GM12878 (cell line): Measurements from ENCODE around the gene FGFRL1. TPM values are rescaled to one million over a fixed set of nuclear protein-coding genes. Genes with fewer than 3 reads are reported as not detected.

Experiments used
- ATAC-seq: fragments of 200-7000 bp; cut with Tn5 transposase; 3 replicates; pipeline ENCODE4 v1.9.1; 2020; ENCODE audit warnings: mild to moderate bottlenecking, moderate library complexity
- BruUV-seq: library from RNA; stranded (reverse); fragments of 400-500 nt; replicated peaks from 2 replicates; lab custom pipeline; 2021; lab: Mats Ljungman, UMichigan
- CTCF ChIA-PET: fragments of 300-600 bp; sonication (Branson Sonifier 250); formaldehyde crosslinking; extraction: SDS; loops from one replicate; lab custom pipeline; 2021; ENCODE audit warnings: inconsistent platforms; lab: Yijun Ruan, JAX
- POLR2A ChIA-PET: fragments of 350-600 bp; formaldehyde crosslinking; extraction: SDS; loops from one replicate; lab custom pipeline; 2021; ENCODE audit warnings: inconsistent platforms; lab: Charles Lee
- RAD21 ChIA-PET: fragments of 300-600 bp; sonication (Branson Sonifier 250); formaldehyde crosslinking; loops from one replicate; lab custom pipeline; 2023; ENCODE audit warnings: antibody characterized with exemption; ENCODE audit not compliant: unreplicated experiment; lab: Charles Lee
- SMC1A ChIA-PET: fragments of 300-600 bp; sonication (Branson Sonifier 250); formaldehyde crosslinking; loops from one replicate; lab custom pipeline; 2023; ENCODE audit not compliant: unreplicated experiment, uncharacterized antibody; lab: Charles Lee
- DNase-seq: peaks from one replicate; pipeline ENCODE4 v3.0.0-alpha.2; 2011; ENCODE audit warnings: low read depth, low spot score
- FAIRE-seq: peaks from 3 replicates; lab custom pipeline; 2011; peaks lifted over from hg19 to GRCh38; lab: Jason Lieb, UNC
- H2AFZ ChIP-seq: 2 replicates; pipeline ENCODE4 v1.6.0; 2011; ENCODE audit warnings: low read depth, low read length, control low read depth; ENCODE audit not compliant: control insufficient read depth
- H3K27ac ChIP-seq: 2 replicates; pipeline ENCODE4 v1.5.1; 2011; ENCODE audit warnings: control low read depth; ENCODE audit not compliant: control insufficient read depth, insufficient read depth
- H3K27me3 ChIP-seq, 2 experiments: replicated peaks in 1 of 2; 2 replicates each; pipeline versions ENCODE4 v1.6.0 to v1.6.1; 2011; ENCODE audit warnings: low read length in 1 of 2; ENCODE audit not compliant: control insufficient read depth in 2 of 2, insufficient read depth in 2 of 2
- H3K36me3 ChIP-seq, 2 experiments: 2 replicates each; pipeline ENCODE4 v1.5.1; 2011; ENCODE audit warnings: low read length in 1 of 2; ENCODE audit not compliant: control insufficient read depth in 2 of 2, insufficient read depth in 2 of 2
- H3K4me1 ChIP-seq: 2 replicates; pipeline ENCODE4 v1.6.1; 2011; ENCODE audit warnings: mild to moderate bottlenecking, low read length, moderate library complexity, mixed read lengths; ENCODE audit not compliant: control insufficient read depth, insufficient read depth
- H3K4me2 ChIP-seq: 2 replicates; pipeline ENCODE4 v1.6.0; 2011; ENCODE audit warnings: control low read depth; ENCODE audit not compliant: control insufficient read depth, insufficient read depth
- H3K4me3 ChIP-seq: fragments of 200-600 bp; sonication (generic); 2 replicates; pipeline ENCODE4 v1.5.1; 2016
- H3K79me2 ChIP-seq: 2 replicates; pipeline ENCODE4 v1.6.0; 2011; ENCODE audit warnings: low read length; ENCODE audit not compliant: control insufficient read depth, insufficient read depth
- H3K9ac ChIP-seq: 2 replicates; pipeline ENCODE4 v1.8.0; 2011; ENCODE audit warnings: low read length, control low read depth, mixed read lengths; ENCODE audit not compliant: control insufficient read depth, insufficient read depth
- H3K9me3 ChIP-seq: replicated peaks from 3 replicates; pipeline ENCODE4 v1.5.1; 2011; ENCODE audit warnings: mild to moderate bottlenecking, low read length; ENCODE audit not compliant: control insufficient read depth, insufficient read depth
- H4K20me1 ChIP-seq: 2 replicates; pipeline ENCODE4 v1.6.0; 2011; ENCODE audit not compliant: control insufficient read depth, insufficient read depth
- HDAC6 ChIP-seq: fragments of 200-600 bp; sonication (generic); IDR thresholded peaks from one replicate; pipeline ENCODE4 v1.8.0; 2017; ENCODE audit warnings: antibody characterized with exemption; ENCODE audit not compliant: unreplicated experiment
- MEF2B ChIP-seq: fragments of 450-650 bp; IDR thresholded peaks from 2 replicates; pipeline ENCODE4 v1.6.1; 2018; ENCODE audit warnings: mild to moderate bottlenecking, moderate library complexity; ENCODE audit not compliant: partially characterized antibody, poor library complexity, severe bottlenecking
- NBN ChIP-seq: fragments of 450-650 bp; IDR thresholded peaks from 2 replicates; pipeline ENCODE4 v1.6.1; 2016
- NFYB ChIP-seq: IDR thresholded peaks from 2 replicates; pipeline ENCODE4 v1.6.1; 2011; ENCODE audit warnings: low read depth, mild to moderate bottlenecking, low read length, improper control_type of control experiment, moderate library complexity; ENCODE audit not compliant: insufficient read depth
- NR2F1 ChIP-seq: fragments of 450-650 bp; conservative IDR thresholded peaks from 2 replicates; pipeline ENCODE4 v1.6.1; 2017; ENCODE audit warnings: mild to moderate bottlenecking
- POLR2AphosphoS2 ChIP-seq: IDR thresholded peaks from 2 replicates; pipeline ENCODE4 v1.6.1; 2011; ENCODE audit warnings: low read depth, mild to moderate bottlenecking, low read length, improper control_type of control experiment, moderate library complexity
- ZNF384 ChIP-seq: IDR thresholded peaks from 2 replicates; pipeline ENCODE4 v1.6.1; 2012; ENCODE audit warnings: low read depth, mild to moderate bottlenecking, low read length, improper control_type of control experiment, borderline replicate concordance
- WGBS: methylation state at CpG from one replicate; pipeline ENCODE4 v1.1.6; 2016; ENCODE audit warnings: low lambda C conversion rate; ENCODE audit not compliant: insufficient replicate concordance, insufficient coverage; ENCODE audit errors: missing lambda C conversion rate; 5-methylcytosine and 5-hydroxymethylcytosine counted together
- in situ Hi-C: fragments of 300-500 bp; cut with MboI; formaldehyde crosslinking; loops from 9 replicates; pipeline ENCODE4 v1.14.3; 2018; ENCODE audit warnings: mixed read lengths
- intact Hi-C: fragments of 100-400 bp; cut with micrococcal nuclease; formaldehyde crosslinking; loops from one replicate; pipeline ENCODE4 v1.14.2; 2022; ENCODE audit not compliant: unreplicated experiment
- polyA plus RNA-seq, 11 experiments: library from polyadenylated mRNA; depleted of rRNA in 4 of 11; unstranded in 6 of 11; stranded (reverse) in 5 of 11; fragments of >200 nt; fragmentation: Nextera tagmentation in 4 of 11; fragmentation: Illumina TruSeq in 1 of 11; extraction: Ambion mirVana in 4 of 11; extraction: Trizol in 1 of 11; gene quantifications; 1 replicate in 1 of 11; 2 replicates in 10 of 11; pipeline versions ENCODE4 v1.2.1 to v1.2.3, GENCODE V29; 2011 to 2016; ENCODE audit warnings: inconsistent platforms in 2 of 11, missing spikeins in 2 of 11, low read depth in 1 of 11
- total RNA-seq, 4 experiments: library from RNA; depleted of rRNA in 3 of 4; stranded (reverse); fragments of >200 nt in 3 of 4; fragmentation: Illumina TruSeq in 1 of 4; extraction: Trizol in 1 of 4; gene quantifications; 2 replicates each; pipeline versions ENCODE4 v1.2.1 to v1.2.3, GENCODE V29; 2013 to 2021
- TF ChIP-seq, protein P1 (sequence below): fragments of 450-650 bp; IDR thresholded peaks from 2 replicates; pipeline ENCODE4 v1.6.1; 2017; ENCODE audit warnings: borderline replicate concordance
- TF ChIP-seq, protein P2 (sequence below): IDR thresholded peaks from 2 replicates; pipeline ENCODE4 v1.6.1; 2011; ENCODE audit warnings: borderline replicate concordance, low read depth, mild to moderate bottlenecking, moderate library complexity, mixed read lengths, low read length; ENCODE audit not compliant: insufficient read depth; ENCODE audit errors: extremely low read length

FGFRL1 gene
- total and polyA plus RNA-seq, 10 of the 15 experiments (the other 5 are each of a cell fraction or from before 2014, with no cell fraction given) = 0.02 to 1.5 (median 0.29) TPM; not detected in 2

DNA sequence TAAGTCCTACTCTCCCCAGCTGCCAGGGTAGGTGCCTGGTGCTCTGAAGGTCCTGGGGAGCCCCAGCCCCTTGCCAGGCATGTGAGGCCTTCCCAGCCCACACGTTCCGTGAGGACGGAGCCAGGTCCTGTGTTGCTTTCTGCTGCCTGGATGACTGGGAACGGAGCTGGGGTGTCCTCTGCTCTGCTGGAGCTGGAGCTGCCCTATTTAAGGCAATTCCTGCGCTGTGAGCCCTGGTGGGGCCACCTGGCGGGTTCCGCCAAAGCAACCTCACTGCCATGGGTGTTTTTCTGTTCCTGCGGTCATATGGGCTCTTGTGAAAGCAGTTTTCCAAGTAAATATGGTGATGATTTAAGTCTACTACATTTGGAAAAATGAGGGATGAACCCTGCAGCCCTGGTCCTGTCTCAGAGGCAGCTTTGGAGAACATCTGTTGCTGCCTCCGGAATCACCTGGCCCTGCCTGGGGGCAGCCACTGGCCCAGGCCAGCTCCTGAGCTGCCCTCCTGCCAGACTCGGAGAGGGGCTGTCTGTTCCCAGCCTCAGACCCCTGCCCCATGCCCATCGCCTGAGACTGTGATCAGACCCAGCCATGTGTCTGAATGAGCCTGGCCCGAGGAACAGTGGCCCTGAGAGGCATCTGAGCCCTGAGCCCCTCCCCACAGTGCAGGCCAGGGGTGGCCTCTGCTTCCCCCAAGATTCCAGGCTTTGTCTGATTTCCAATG, 33.2 kb downstream of the FGFRL1 start:
- H3K79me2 ChIP-seq = no peaks in the 10 kb centered on the region
- no peak overlapping the region for H3K9ac ChIP-seq
- peaks cover 1% of the 10 kb centered on the region; the same call in 1 of the 3 replicates for H3K9me3 ChIP-seq
- no peak for ATAC-seq
- no peaks in the 10 kb centered on the region for H3K36me3 ChIP-seq
- no peak for DNase-seq
- BruUV-seq = no TSS peak
- H3K4me2 ChIP-seq = no peak overlapping the region
- SMC1A ChIA-PET = no interaction called here
- no peaks in the 10 kb centered on the region for H3K4me1 ChIP-seq
- no peak for FAIRE-seq
- POLR2A ChIA-PET = no interaction called here
- in situ Hi-C loops = no loop called here
- no peaks in the 10 kb centered on the region for H3K27me3 ChIP-seq
- WGBS = 36% methylated on average over 12 of the region's 12 CpGs
- RAD21 ChIA-PET = interaction anchor here (0.5 kb wide), 1 partner anchor 618 kb away, joined by 3 read pairs; no protein-coding TSS in a partner anchor
- H3K27ac ChIP-seq = no peak overlapping the region
- H4K20me1 ChIP-seq = no peaks in the 10 kb centered on the region
- intact Hi-C loops = no loop called here
- CTCF ChIA-PET = no interaction called here
- TF ChIP-seq HDAC6 = no peak
- TF ChIP-seq NBN = no peak
- TF ChIP-seq, protein P1, sequence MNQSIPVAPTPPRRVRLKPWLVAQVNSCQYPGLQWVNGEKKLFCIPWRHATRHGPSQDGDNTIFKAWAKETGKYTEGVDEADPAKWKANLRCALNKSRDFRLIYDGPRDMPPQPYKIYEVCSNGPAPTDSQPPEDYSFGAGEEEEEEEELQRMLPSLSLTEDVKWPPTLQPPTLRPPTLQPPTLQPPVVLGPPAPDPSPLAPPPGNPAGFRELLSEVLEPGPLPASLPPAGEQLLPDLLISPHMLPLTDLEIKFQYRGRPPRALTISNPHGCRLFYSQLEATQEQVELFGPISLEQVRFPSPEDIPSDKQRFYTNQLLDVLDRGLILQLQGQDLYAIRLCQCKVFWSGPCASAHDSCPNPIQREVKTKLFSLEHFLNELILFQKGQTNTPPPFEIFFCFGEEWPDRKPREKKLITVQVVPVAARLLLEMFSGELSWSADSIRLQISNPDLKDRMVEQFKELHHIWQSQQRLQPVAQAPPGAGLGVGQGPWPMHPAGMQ = no peak
- no peak for TF ChIP-seq ZNF384
- TF ChIP-seq, protein P2, sequence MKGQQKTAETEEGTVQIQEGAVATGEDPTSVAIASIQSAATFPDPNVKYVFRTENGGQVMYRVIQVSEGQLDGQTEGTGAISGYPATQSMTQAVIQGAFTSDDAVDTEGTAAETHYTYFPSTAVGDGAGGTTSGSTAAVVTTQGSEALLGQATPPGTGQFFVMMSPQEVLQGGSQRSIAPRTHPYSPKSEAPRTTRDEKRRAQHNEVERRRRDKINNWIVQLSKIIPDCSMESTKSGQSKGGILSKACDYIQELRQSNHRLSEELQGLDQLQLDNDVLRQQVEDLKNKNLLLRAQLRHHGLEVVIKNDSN = no peak
- TF ChIP-seq MEF2B = no peak
- TF ChIP-seq NFYB = no peak
- no peak for TF ChIP-seq POLR2AphosphoS2
- TF ChIP-seq NR2F1 = no peak
- no peak overlapping the region for H3K4me3 ChIP-seq
- H2AFZ ChIP-seq = no peak overlapping the region
